ENCODE measurements around the gene MADD.

DNA sequence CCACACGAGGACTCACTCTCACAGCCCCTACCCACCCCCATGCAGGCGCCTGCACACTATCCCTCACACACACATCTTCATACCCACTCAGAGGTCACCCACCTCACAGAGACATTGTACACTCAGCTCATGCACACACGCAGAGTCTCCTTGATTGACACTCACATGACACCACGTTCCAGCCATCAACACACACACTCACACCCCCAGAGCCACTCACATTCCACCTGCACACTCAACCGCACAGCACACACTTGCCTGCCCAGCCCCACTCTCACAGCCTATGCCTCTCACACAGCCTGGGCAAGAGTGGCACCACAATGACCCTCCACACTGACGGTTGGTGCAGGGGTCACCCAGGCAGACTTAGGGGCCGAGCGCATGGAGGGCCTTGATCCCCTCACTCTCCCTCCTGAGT, 106.2 kb downstream of the MADD start:
- no peak for TF ChIP-seq CTCF (conservative IDR thresholded peaks at IDR 0.05; ENCODE audit: low read depth in 2 of 2)
- TF ChIP-seq EZH2phosphoT487 (IDR thresholded peaks at IDR 0.05; ENCODE audit: unreplicated experiment), result no peak
- TF ChIP-seq JUNB (IDR thresholded peaks at IDR 0.05; ENCODE audit: unreplicated experiment), result no peak
- TF ChIP-seq EZH2 (IDR thresholded peaks at IDR 0.05; ENCODE audit: low read depth, unreplicated experiment), result no peak
- no peak for TF ChIP-seq POLR2AphosphoS5 (IDR thresholded peaks at IDR 0.05; ENCODE audit: low read depth)
- TF ChIP-seq NANOG (IDR thresholded peaks at IDR 0.05; ENCODE audit: borderline replicate concordance), result no peak
- no peak for TF ChIP-seq CREB1 (CRISPR knock-in tag; IDR thresholded peaks at IDR 0.05; ENCODE audit: low read depth)
- TF ChIP-seq STAT1 (IDR thresholded peaks at IDR 0.05; ENCODE audit: unreplicated experiment), result no peak

Measured in GM23338 (cell line).